Stimulated activated CD4-positive, alpha-beta T cell treated with anti-CD3 and anti-CD28 coated beads, TNF-alpha, amount 100 ng/mL, for 4 hours (primary cell): Measurements from ENCODE around the gene PIP4P1.

Experiments
- DNase-seq, 3 experiments: peaks; one replicate each; pipeline ENCODE4 v3.0.0-alpha.2; 2020; ENCODE audit warnings: low read depth in 3 of 3

PIP4P1 gene

DNA sequence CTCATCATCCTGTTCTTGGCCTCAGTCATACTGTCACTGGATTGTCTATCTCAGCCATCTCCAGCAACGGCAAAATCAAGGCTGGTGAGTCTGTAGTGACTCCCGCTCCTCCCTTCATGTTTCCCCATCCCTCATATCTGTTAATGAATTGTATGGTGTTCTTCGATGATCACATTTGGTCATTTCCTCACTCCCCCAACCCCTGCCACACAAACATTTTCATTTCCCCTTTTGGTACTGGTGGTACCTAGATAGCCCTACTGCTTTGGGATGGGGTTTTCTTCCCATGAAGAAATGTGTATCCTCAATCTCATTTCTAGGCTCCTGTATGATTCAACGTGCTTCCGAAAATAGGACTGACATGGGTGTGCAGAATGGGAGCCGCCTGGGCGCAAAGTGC is 22.6 kb downstream of the PIP4P1 start:
- DNase-seq, result no peak

DNA sequence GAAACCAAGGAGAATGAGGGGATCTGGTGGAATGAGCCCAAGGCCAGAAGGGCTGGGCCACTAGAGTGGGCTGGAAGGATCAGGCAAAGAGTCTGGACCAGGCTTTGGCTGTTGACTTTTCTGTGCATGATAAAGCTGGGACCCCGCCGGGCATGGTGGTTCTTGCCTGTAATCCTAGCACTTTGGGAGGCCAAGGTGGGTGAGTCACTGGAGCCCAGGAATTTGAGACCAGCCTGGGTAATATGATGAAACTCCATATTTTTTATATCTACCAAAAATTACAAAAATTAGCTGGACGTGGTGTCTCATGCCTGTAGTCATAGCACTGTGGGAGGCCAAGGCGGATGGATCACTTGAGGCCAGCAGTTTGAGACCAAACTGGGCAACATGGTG is 24.9 kb downstream of the PIP4P1 start:
- no peak for DNase-seq

DNA sequence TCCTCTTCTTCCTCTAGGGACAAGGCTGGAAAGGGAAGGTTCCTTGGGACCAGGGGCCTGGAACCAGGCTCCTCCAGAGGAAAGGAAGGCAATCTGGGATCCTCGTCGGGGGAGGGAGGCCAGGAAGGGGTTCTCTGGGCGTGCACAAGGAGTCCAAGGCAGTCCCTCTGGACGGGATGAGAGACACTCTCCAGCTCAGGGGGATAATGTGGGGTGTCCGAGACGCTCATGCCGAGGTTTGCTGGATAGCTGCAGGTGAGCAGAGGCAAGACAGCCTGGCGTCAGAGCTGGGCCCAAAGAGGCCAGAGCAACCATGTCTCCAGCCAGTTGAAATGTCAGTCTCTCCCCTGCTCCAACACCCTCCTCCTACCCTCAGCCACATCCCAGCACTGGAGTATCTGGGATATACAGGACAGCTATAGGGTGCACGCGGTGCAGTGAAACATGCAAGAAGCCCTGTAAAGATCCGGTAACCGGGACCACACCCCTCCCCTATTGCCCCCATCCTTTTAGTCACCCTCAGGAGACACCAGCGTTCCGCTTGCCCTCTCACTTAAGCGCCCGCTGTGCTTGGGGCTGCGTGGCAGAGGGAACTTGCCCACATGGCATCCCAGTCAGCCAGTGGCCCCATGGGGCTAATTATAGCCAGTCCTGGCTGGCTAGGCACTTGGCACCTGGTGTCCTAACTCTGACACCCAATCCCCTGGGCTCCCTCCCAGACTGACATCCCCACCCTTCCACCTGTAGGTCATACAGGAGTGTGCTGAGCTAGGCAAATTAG is 25.5 kb downstream of the PIP4P1 start, which contains the start of gene KLHL33:
Gene KLHL33, minus strand, starts transcription at position 585 of the 781 bp plus-strand sequence. Its CDS starts 355 bp downstream, at position 230.
- no peak for DNase-seq

- DNase-seq, result no peak
These were observed 26.3 kb downstream of the PIP4P1 start for GRCh38 chr14:20434701-20435581.

DNA sequence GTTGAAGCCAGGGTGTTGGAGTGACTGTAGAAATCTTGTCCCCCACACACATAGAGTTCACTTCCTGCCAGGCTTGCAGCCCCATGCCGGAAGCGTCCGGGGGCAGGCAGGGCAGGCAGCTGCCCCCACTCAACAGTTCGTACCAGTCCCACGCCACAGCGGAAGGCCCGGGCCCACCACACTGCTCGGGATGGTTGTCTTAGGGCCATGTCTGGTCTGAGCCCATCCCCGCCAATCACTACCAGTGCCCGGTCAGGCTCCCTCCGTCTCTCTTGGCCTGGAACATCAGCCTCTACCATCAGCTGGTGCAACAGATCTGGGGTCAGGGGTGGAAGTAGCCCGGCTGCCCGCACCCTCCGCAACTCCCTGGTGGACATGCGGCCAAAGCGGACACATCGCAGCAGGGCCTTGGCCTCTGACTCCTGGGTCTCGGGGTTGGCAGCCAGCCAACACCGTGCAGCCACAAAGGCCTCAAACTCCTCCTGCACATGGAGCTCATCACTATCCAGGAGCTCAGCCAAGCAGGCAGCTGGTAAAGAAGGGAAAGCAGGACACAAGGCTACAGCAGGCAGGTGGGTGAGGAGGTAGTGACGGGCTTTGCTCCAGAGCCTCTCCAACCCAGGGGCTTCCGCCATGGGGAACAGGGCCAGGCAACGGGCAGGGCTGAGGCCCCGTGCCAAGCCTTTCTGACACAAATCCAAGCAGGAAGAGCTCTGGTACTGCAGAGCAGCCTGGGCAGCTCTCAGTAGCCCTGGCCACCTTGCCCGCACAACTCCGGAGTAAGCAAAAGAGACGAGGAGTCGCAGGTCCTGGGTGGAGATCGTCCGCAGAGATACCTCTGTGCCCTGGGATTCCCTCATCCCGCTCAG is 31.2 kb downstream of the PIP4P1 start:
- DNase-seq, result no peak

- no peak for DNase-seq
These were observed 32.4 kb downstream of the PIP4P1 start for GRCh38 chr14:20428802-20429201.

DNA sequence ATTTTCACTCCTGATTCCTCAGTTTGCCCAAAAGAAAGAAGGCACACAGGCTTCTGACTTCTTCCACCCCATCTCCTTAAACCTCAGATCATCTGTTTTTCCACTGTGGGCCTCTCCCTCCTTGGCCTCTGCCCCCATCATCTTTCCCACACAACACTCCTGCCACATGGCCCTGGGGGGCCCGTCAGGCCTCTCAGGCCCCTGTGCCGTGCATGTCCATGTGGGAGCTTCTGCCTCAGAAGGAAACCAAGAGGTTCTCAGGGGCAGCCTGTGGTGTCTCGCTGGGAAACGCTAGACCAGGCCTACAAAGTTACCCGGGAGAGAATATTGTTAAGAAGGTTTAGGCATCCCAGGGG is 33.2 kb downstream of the PIP4P1 start:
- DNase-seq, result no peak

DNA sequence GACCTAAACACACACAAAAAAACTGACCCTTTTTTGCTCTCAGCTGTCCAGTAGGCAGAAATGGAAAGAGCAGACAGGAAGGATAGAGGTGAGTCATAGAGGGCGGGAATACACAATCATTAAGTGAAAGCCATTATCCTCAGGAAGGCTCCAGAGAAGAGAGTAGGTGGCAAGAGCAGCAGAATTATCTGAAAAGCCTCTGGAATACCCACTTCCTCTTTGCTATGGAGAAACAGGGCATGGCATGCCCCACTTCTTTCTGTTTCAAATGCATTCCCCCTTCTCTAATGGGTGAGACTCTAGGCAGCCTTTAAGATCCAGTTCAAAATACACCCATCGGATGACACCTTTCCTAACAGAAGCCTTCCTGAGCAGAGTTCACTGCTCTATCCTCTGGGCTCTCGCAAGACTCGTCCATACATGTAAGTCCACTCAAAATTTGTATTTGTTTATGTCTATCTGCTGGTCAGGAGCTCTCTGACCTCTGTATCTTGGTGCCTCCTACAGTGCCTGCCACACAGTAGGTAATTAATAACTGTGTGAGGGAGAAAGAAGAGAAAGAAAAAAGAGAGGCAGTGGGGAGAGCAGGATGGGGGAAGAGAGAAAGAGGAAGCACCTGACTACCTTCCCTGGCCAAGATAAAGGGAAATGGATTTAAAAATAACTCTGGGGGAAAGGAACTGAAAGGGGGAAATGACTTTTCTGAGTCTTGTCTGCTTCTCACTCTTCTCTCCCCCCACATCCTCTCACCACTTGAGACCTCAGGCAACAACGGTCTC is 33.8 kb downstream of the PIP4P1 start:
- no peak for DNase-seq

GRCh38 chr14:20424851-20425250 is 36.4 kb downstream of the PIP4P1 start:
- no peak for DNase-seq

- DNase-seq, result no peak
These were observed 38.3 kb downstream of the PIP4P1 start for GRCh38 chr14:20422886-20423285.

GRCh38 chr14:20421267-20421666 is 40.0 kb downstream of the PIP4P1 start:
- DNase-seq, result no peak

- no peak for DNase-seq
These were observed 41.8 kb downstream of the PIP4P1 start for GRCh38 chr14:20419419-20419818.

- DNase-seq, result no peak
These were observed 42.7 kb downstream of the PIP4P1 start for GRCh38 chr14:20418501-20418909.

DNA sequence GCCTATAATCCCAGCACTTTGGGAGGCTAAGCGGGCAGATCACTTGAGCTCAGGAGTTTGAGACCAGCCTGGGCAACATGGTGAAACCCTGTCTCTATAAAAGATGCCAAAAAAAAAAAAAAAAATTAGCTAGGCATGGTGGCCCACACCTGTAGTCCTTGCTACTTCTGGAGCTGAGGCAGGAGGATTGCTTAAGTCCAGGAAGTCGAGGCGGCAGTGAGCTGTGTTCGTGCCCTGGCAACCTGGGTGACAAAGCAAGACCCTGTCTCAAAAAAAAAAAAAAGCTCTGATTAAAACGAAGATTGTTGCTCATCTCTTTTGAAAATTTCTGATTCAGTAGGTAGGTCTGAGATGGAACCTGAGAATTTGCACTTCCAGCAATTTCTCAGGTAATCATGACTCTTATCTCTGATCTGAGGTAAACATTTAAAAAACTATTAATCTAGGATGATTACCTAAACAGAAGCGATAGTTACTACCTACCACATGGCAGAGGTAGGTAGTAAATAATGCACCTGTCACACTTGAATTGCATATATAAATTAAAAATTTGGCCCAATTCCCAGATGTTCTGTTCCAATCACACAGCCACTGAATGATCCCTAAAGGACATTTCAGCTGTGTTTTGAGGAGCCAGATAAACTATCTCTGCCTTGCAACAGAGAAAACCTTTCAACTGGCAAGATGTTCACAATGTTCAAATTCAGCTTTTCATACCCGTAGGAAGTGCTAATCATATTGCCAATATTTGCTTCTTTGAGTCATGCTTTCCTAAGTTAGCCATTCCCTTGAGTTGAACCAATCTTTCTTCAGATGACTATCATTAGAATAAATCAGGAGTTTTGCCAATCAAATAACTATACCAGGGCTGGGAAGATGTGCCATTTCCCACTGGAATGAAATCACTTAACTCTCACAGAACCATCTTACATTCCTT is 43.7 kb downstream of the PIP4P1 start:
- DNase-seq, result no peak

GRCh38 chr14:20416223-20416622 is 45.0 kb downstream of the PIP4P1 start:
- DNase-seq, result no peak

DNA sequence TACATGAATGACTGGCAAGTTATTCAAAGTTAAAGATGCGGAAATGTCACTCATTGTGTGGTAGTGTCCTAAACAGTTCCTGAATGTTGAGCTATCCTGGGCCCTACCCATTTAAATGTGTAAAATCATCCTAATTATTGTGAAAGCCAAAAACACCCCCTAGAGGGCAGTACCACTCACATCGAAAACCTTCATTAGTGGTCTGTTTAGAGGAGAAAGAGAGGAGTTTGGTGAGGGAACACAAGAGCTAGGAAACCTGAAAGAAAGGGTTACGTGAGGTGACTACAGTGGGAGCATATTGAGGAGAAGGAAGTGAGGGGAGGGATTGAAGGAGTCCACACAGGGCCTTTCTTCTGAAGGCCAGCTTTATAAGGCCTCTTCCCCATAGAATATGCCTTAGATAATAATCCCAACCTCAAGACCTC is 45.4 kb downstream of the PIP4P1 start:
- DNase-seq, result no peak

DNA sequence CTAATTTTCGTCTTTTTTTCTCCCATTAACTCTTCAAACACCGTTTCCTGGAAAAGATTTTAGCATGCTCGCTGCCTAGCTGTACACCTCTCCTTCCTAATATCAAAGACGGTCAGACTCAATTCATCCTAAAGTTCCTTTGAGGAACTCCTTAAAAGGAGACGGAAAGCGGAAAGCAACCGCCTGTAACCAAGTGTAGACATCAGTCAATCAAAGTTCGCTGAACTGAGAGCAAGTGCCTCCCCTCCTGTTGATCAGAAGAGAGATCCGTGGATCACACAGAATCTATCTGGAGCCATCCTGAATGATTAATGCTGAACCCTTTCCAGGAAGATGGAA is 47.5 kb downstream of the PIP4P1 start:
- no peak for DNase-seq

GRCh38 chr14:20412876-20413743 is 48.1 kb downstream of the PIP4P1 start, which contains the start of gene TEP1:
Gene TEP1 (minus strand): TSS chr14:20413501. CDS start chr14:20408439, 5,062 bp downstream.
- peak; percentile 43 to 60 (median 47) for DNase-seq

- no peak for DNase-seq
These were observed 48.8 kb downstream of the PIP4P1 start for GRCh38 chr14:20412411-20412810.
